Endothelial cell of umbilical vein (primary cell): ENCODE data around the gene CLTB. TPM values are rescaled to one million over a fixed set of nuclear protein-coding genes. Genes with fewer than 3 reads are reported as not detected.

Source experiments
- Bru-seq: library from RNA; stranded (reverse); fragments of 400-500 nt; gene quantifications from one replicate; lab custom pipeline; 2021; lab: Mats Ljungman, UMichigan
- BruChase-seq, 2 experiments: library from RNA; stranded (reverse); fragments of 400-500 nt; gene quantifications; one replicate each; lab custom pipeline; 2021; lab: Mats Ljungman, UMichigan
- BruUV-seq: library from RNA; stranded (reverse); fragments of 400-500 nt; replicated peaks from 2 replicates; lab custom pipeline; 2021; lab: Mats Ljungman, UMichigan
- CTCF ChIA-PET: fragments of 300-600, 350-600 bp; sonication (Branson Sonifier 250); formaldehyde crosslinking; loops from one replicate; lab custom pipeline; 2021; ENCODE audit warnings: antibody characterized with exemption, inconsistent platforms; lab: Charles Lee
- POLR2A ChIA-PET: fragments of 300-600, 350-600 bp; sonication (Branson Sonifier 250); formaldehyde crosslinking; loops from one replicate; lab custom pipeline; 2021; ENCODE audit warnings: antibody characterized with exemption, inconsistent platforms; lab: Charles Lee
- DNase-seq: peaks from one replicate; pipeline ENCODE4 v3.0.0-alpha.2; 2011; ENCODE audit warnings: low read depth, low spot score
- FAIRE-seq: peaks from 2 replicates; lab custom pipeline; 2011; peaks lifted over from hg19 to GRCh38; lab: Jason Lieb, UNC
- H2AFZ ChIP-seq: 2 replicates; pipeline ENCODE4 v1.6.0; 2012; ENCODE audit warnings: low read depth, low read length, control low read depth, inconsistent platforms
- H3K27ac ChIP-seq: 2 replicates; pipeline ENCODE4 v1.5.1; 2011; ENCODE audit warnings: low read depth, mild to moderate bottlenecking, control low read depth, low read length, moderate library complexity; ENCODE audit not compliant: insufficient read depth
- H3K27me3 ChIP-seq, 2 experiments: 2 replicates each; pipeline versions ENCODE4 v1.6.0 to v1.6.1; 2011; ENCODE audit warnings: low read length in 2 of 2, mixed read lengths in 1 of 2; ENCODE audit not compliant: control insufficient read depth in 2 of 2, insufficient read depth in 2 of 2
- H3K36me3 ChIP-seq, 2 experiments: 2 replicates in 1 of 2; 3 replicates in 1 of 2; pipeline ENCODE4 v1.5.1; 2011; ENCODE audit warnings: low read length in 2 of 2, mild to moderate bottlenecking in 1 of 2, moderate library complexity in 1 of 2; ENCODE audit not compliant: control insufficient read depth in 2 of 2, insufficient read depth in 2 of 2; ENCODE audit errors: extremely low read depth in 1 of 2
- H3K4me1 ChIP-seq: 3 replicates; pipeline ENCODE4 v1.5.1; 2011; ENCODE audit warnings: mild to moderate bottlenecking, low read length; ENCODE audit not compliant: control insufficient read depth, insufficient read depth; ENCODE audit errors: extremely low read depth
- H3K4me2 ChIP-seq: 2 replicates; pipeline ENCODE4 v1.6.1; 2011; ENCODE audit warnings: low read length, control low read depth, mixed read lengths; ENCODE audit not compliant: insufficient read depth
- H3K4me3 ChIP-seq, 3 experiments: fragments of 200-600 bp in 1 of 3; sonication (generic), shearing (Covaris generic) in 1 of 3; replicated peaks in 1 of 3; 2 replicates each; pipeline ENCODE4 v1.5.1; 2011 to 2016; ENCODE audit warnings: control low read depth in 3 of 3, low read length in 3 of 3, mild to moderate bottlenecking in 2 of 3, inconsistent platforms in 1 of 3, low read depth in 1 of 3, moderate library complexity in 1 of 3; ENCODE audit not compliant: insufficient read depth in 1 of 3
- H3K79me2 ChIP-seq: 2 replicates; pipeline ENCODE4 v1.6.0; 2012; ENCODE audit warnings: low read length, inconsistent platforms; ENCODE audit not compliant: control insufficient read depth, insufficient read depth
- H3K9ac ChIP-seq: replicated peaks from 2 replicates; pipeline ENCODE3; 2011; ENCODE audit warnings: low read length, control low read depth; ENCODE audit not compliant: insufficient read depth; ENCODE audit errors: extremely low read depth
- H3K9me1 ChIP-seq: replicated peaks from 3 replicates; pipeline ENCODE4 v1.6.0; 2011; ENCODE audit warnings: mild to moderate bottlenecking, low read length; ENCODE audit not compliant: control insufficient read depth, insufficient read depth; ENCODE audit errors: extremely low read depth
- H3K9me3 ChIP-seq: replicated peaks from 2 replicates; pipeline ENCODE4 v1.5.1; 2012; ENCODE audit warnings: low read length, inconsistent platforms; ENCODE audit not compliant: control insufficient read depth, insufficient read depth
- H4K20me1 ChIP-seq: replicated peaks from 2 replicates; pipeline ENCODE3; 2011; ENCODE audit warnings: mild to moderate bottlenecking, low read length; ENCODE audit not compliant: control insufficient read depth, insufficient read depth; ENCODE audit errors: extremely low read depth
- FOS ChIP-seq: IDR thresholded peaks from 2 replicates; pipeline ENCODE4 v1.6.1; 2011; ENCODE audit warnings: mild to moderate bottlenecking, low read length, moderate library complexity, borderline replicate concordance; ENCODE audit not compliant: insufficient read depth
- GATA2 ChIP-seq: IDR thresholded peaks from 2 replicates; pipeline ENCODE4 v1.7.0; 2011; ENCODE audit warnings: low read depth, mild to moderate bottlenecking, moderate library complexity, mixed read lengths, low read length; ENCODE audit not compliant: insufficient read length, insufficient read depth
- JUN ChIP-seq: IDR thresholded peaks from 2 replicates; pipeline ENCODE4 v1.6.1; 2011; ENCODE audit warnings: borderline replicate concordance, low read depth; ENCODE audit not compliant: insufficient read length, insufficient read depth
- MAX ChIP-seq: IDR thresholded peaks from 2 replicates; pipeline ENCODE4 v1.6.1; 2011; ENCODE audit not compliant: insufficient read depth, insufficient read length
- MYC ChIP-seq: IDR thresholded peaks from one replicate; pipeline ENCODE4 v1.6.1; 2011; ENCODE audit warnings: mild to moderate bottlenecking, low read depth, low read length
- POLR2A ChIP-seq: IDR thresholded peaks from 2 replicates; pipeline ENCODE4 v1.6.1; 2012; ENCODE audit warnings: low read depth, mild to moderate bottlenecking, control low read depth, low read length
- POLR2AphosphoS5 ChIP-seq: IDR thresholded peaks from 2 replicates; pipeline ENCODE4 v1.6.1; 2012; ENCODE audit warnings: low read depth, mild to moderate bottlenecking, control low read depth, low read length, moderate library complexity; ENCODE audit not compliant: insufficient read depth
- dilution Hi-C: fragments of 300-500 bp; cut with MboI; formaldehyde crosslinking; loops from one replicate; pipeline ENCODE4 v1.15.0; 2019; ENCODE audit warnings: low sequenced_read_pairs; ENCODE audit not compliant: extremely low pct_ligation_motif_present
- intact Hi-C: fragments of 100-400 bp; cut with micrococcal nuclease; formaldehyde crosslinking; loops from one replicate; pipeline ENCODE4 v1.10.0; 2022
- long read RNA-seq: library from polyadenylated mRNA; stranded (forward); transcript quantifications from one replicate; pipeline ENCODE4 v2.0.0, GENCODE V29; 2021
- polyA minus RNA-seq, 3 experiments: library from RNA; depleted of rRNA, polyadenylated mRNA; stranded (reverse); fragments of >200 nt; gene quantifications; 1 replicate in 1 of 3; 2 replicates in 2 of 3; pipeline ENCODE4 v1.2.3, GENCODE V29; 2011
- polyA plus RNA-seq, 4 experiments: library from polyadenylated mRNA; depleted of rRNA in 3 of 4; stranded (reverse) in 3 of 4; unstranded in 1 of 4; fragments of >200 nt; gene quantifications; 2 replicates each; pipeline versions ENCODE4 v1.2.1 to v1.2.3, GENCODE V29; 2011 to 2012; ENCODE audit warnings: missing spikeins in 1 of 4
- total RNA-seq: library from RNA; stranded (reverse); gene quantifications from 2 replicates; pipeline ENCODE4 v1.2.3, GENCODE V29; 2021
- TF ChIP-seq, protein P1 (sequence below), 2 donors: IDR thresholded peaks; 1 replicate in 1 of 2; 2 replicates in 1 of 2; pipeline ENCODE4 v1.5.1; 2011; ENCODE audit warnings: low read length in 2 of 2, mild to moderate bottlenecking in 2 of 2, moderate library complexity in 2 of 2, control low read depth in 1 of 2, inconsistent platforms in 1 of 2, low read depth in 1 of 2; ENCODE audit not compliant: insufficient read depth in 1 of 2; ENCODE audit errors: extremely low read depth in 1 of 2

CLTB gene, protein sequence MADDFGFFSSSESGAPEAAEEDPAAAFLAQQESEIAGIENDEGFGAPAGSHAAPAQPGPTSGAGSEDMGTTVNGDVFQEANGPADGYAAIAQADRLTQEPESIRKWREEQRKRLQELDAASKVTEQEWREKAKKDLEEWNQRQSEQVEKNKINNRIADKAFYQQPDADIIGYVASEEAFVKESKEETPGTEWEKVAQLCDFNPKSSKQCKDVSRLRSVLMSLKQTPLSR
- total RNA-seq: 73.2 and 108 TPM in 2 replicates
- 111 and 126 TPM in 2 replicates for polyA plus RNA-seq
- 78.8 and 83.8 TPM in 2 replicates for polyA plus RNA-seq (2011; cell fraction: cytosol; rRNA removed)
- polyA plus RNA-seq (2011; cell fraction: nucleus; rRNA removed): 54.4 and 58.7 TPM in 2 replicates
- 85.8 and 109 TPM in 2 replicates for polyA plus RNA-seq (2012)
- 28.8 and 30.4 TPM in 2 replicates for polyA minus RNA-seq
- polyA minus RNA-seq (2011; cell fraction: cytosol; rRNA and poly(A)+ RNA removed): 58.2 TPM
- polyA minus RNA-seq (2011; cell fraction: nucleus; rRNA and poly(A)+ RNA removed): 11.3 and 17.1 TPM in 2 replicates
- percentile 53 among the genes with signal in this experiment for Bru-seq, nascent RNA
- percentile 80 among the genes with signal in this experiment for BruChase-seq, experiment 1, labeled RNA remaining after a 6-hour chase
- BruChase-seq, experiment 2, labeled RNA remaining after a 2-hour chase: percentile 71 among the genes with signal in this experiment
- long read RNA-seq, transcript CLTB-202 (5 exons, 1,161 nt): major isoform, 316 of 377 reads
- long read RNA-seq, partial matches to known transcripts: 46 of 377 reads
- long read RNA-seq, other reads (novel, unspliced or antisense): 11 of 377 reads

DNA sequence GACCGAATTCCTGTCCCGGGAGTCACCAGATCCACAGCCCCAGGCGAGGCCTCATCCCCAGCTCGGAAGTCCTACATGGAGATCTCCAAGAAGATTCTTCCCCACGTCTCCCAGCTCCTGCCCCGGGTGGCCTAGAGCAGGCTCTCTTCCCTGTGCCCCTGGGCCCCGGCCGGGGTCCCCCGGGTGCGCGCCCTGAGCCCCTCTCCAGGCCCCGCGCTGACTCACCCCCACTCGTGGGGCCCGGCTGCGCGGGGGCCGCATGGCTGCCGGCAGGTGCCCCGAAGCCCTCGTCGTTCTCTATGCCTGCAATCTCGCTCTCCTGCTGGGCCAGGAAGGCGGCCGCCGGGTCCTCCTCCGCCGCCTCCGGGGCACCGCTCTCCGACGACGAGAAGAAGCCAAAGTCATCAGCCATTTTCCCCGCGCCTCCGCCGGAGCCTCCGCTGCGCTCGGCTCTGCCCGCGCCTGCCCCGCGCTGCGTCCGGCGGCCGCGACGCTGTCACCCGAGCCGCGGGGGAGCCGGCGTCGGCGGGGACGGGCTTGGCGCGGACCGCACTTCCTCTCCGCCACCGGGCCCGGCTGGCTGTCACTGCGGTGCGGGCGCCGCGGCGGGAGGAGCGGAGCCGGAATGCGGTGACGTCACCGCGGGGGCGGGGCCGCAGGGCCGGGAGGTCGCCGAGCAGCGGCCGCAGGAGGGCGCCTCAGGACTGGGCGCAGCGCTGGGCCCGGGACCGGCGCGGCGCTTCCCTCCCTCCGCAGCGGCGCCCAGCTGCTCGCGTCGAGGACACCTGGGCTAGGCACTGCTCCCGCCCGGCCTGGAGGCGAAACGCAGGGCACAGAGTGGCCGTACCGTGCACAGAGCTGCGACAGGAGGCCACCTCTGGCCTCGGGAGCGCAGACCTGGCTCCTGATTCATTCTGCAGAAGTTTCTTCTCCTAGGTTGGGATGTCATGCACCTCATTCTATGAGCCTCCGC, at the start of gene CLTB:
TSS of gene CLTB (minus strand) at position 588 of the 973 bp plus-strand sequence. CDS start at position 412, 176 bp downstream.
- Histone ChIP-seq H3K27me3 (no peaks in the 10 kb centered on the region), H3K4me2 (peak within 1 kb of the TSS; percentile 74), H3K4me3 (peak within 1 kb of the TSS; percentile 78 to 84 (median 82)), H3K27ac (peak within 1 kb of the TSS; percentile 86), H3K9me1 (no peaks in the 10 kb centered on the region), H2AFZ (peak within 1 kb of the TSS; percentile 88), H3K36me3 (no peaks in the 10 kb centered on the region), H4K20me1 (no peaks in the 10 kb centered on the region), H3K9me3 (no peaks in the 10 kb centered on the region), H3K79me2 (peaks cover 15% of the 10 kb centered on the region), H3K4me1 (peaks cover 12% of the 10 kb centered on the region), H3K9ac (peak within 1 kb of the TSS; percentile 97)
- dilution Hi-C loops: no loop called here
- POLR2A ChIA-PET: interaction anchor here (1.4 kb wide), 1 partner anchor 31 kb away, joined by 4 read pairs; the partner anchor contains the start of gene FAF2
- intact Hi-C loops: loop anchor here (1.0 to 5.0 kb wide), 9 partner anchors 20 to 181 kb away; partner anchors contain the start of genes FAF2 and RNF44
- CTCF ChIA-PET: interaction anchor here (0.6 to 4.0 kb wide), 28 partner anchors 8 to 686 kb away, joined by 3 to 88 read pairs (median 3); partner anchors contain the start of genes EIF4E1B, FAF2, HIGD2A and NOP16
- FAIRE-seq (peak; percentile 81), DNase-seq (peak; percentile 81)
- peak; percentile 67 for TF ChIP-seq POLR2A
- peak; percentile 77 for TF ChIP-seq POLR2AphosphoS5
- TF ChIP-seq FOS: peak; percentile 17
- peak; percentile 10 for TF ChIP-seq MAX
- TF ChIP-seq MYC: no peak
- no peak for TF ChIP-seq JUN
- TF ChIP-seq, protein P1, sequence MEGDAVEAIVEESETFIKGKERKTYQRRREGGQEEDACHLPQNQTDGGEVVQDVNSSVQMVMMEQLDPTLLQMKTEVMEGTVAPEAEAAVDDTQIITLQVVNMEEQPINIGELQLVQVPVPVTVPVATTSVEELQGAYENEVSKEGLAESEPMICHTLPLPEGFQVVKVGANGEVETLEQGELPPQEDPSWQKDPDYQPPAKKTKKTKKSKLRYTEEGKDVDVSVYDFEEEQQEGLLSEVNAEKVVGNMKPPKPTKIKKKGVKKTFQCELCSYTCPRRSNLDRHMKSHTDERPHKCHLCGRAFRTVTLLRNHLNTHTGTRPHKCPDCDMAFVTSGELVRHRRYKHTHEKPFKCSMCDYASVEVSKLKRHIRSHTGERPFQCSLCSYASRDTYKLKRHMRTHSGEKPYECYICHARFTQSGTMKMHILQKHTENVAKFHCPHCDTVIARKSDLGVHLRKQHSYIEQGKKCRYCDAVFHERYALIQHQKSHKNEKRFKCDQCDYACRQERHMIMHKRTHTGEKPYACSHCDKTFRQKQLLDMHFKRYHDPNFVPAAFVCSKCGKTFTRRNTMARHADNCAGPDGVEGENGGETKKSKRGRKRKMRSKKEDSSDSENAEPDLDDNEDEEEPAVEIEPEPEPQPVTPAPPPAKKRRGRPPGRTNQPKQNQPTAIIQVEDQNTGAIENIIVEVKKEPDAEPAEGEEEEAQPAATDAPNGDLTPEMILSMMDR (IDR thresholded peaks at IDR 0.05; ENCODE audit: extremely low read depth in 1 of 2, insufficient read depth in 1 of 2, low read depth in 1 of 2, low read length in 2 of 2): peak; percentile 65 to 86
- no peak for TF ChIP-seq GATA2
- no TSS peak for BruUV-seq
